Measurements from ENCODE around the gene C16orf86. TPM values are rescaled to one million over a fixed set of nuclear protein-coding genes. Genes with fewer than 3 reads are reported as not detected.

C16orf86 gene
- total RNA-seq, 4 donors from 2014 or later = 5.0 to 8.3 (median 7.6) TPM

- TF ChIP-seq CTCF (IDR thresholded peaks at IDR 0.05) = no peak
- no peak for ATAC-seq (ENCODE audit: low FRiP score)
- no peak for DNase-seq (ENCODE audit: low spot score)
These were observed 12.2 kb upstream of the C16orf86 start for GRCh38 chr16:67654403-67654911.

GRCh38 chr16:67655363-67655762 is 11.3 kb upstream of the C16orf86 start:
- no peak for DNase-seq (ENCODE audit: low spot score)
- no peak for ATAC-seq (ENCODE audit: low FRiP score)
- no peak for TF ChIP-seq CTCF (IDR thresholded peaks at IDR 0.05)

GRCh38 chr16:67656344-67657016 is 10.1 kb upstream of the C16orf86 start:
- ATAC-seq (ENCODE audit: low FRiP score) = no peak
- DNase-seq (ENCODE audit: low spot score) = no peak
- TF ChIP-seq CTCF (IDR thresholded peaks at IDR 0.05) = no peak

GRCh38 chr16:67657017-67657608 is 9.5 kb upstream of the C16orf86 start:
- no peak for DNase-seq (ENCODE audit: low spot score)
- no peak for TF ChIP-seq CTCF (IDR thresholded peaks at IDR 0.05)
- ATAC-seq (ENCODE audit: low FRiP score) = no peak

- DNase-seq (ENCODE audit: low spot score) = no peak
These were observed 8.7 kb upstream of the C16orf86 start for GRCh38 chr16:67657751-67658518.

More at GRCh38 chr16:67657751-67658518, 8.7 kb upstream of the C16orf86 start:
- no peak for ATAC-seq (ENCODE audit: low FRiP score)
- no peak for TF ChIP-seq CTCF (IDR thresholded peaks at IDR 0.05)
